Measurements from ENCODE around the gene EMC10. TPM values are rescaled to one million over a fixed set of nuclear protein-coding genes. Genes with fewer than 3 reads are reported as not detected.

EMC10 gene
- total RNA-seq, 2 experiments from 2014 or later = 28.7 to 31.2 TPM

GRCh38 chr19:50476907-50477238 is 566 bp downstream of the EMC10 start:
- Mint-ChIP-seq H3K4me1 (ENCODE audit: low read depth) (peaks cover 23% of the 10 kb centered on the region), H3K27ac (peak overlapping the region; percentile 93), H3K9me3 (no peaks in the 10 kb centered on the region), H3K4me3 (peak overlapping the region; percentile 99), H3K36me3 (ENCODE audit: low read depth) (peaks cover 25% of the 10 kb centered on the region), H3K27me3 (no peaks in the 10 kb centered on the region)
- intact Hi-C loops (cut with micrococcal nuclease) = loop anchor here (2.0 kb wide), 1 partner anchor 34 kb away; the partner anchor contains the start of gene JOSD2
- ATAC-seq = no peak
- no peak for DNase-seq
- POLR2A ChIA-PET = interaction anchor here (1.1 to 1.7 kb wide), 3 partner anchors 35 to 120 kb away, joined by 3 to 5 read pairs (median 4); partner anchors contain the start of gene POLD1
- CTCF ChIA-PET = interaction anchor here (1.0 kb wide), 1 partner anchor 119 kb away, joined by 3 read pairs; no protein-coding TSS in a partner anchor
- no peak for TF ChIP-seq CTCF (IDR thresholded peaks at IDR 0.05)

- no peak for TF ChIP-seq CTCF (IDR thresholded peaks at IDR 0.05)
- POLR2A ChIA-PET = interaction anchor here (1.1 kb wide), 1 partner anchor 121 kb away, joined by 4 read pairs; no protein-coding TSS in a partner anchor
- DNase-seq (no peak), ATAC-seq (no peak)
- no peaks in the 10 kb centered on the region for H3K27me3 Mint-ChIP-seq
- peaks cover 25% of the 10 kb centered on the region for H3K36me3 Mint-ChIP-seq (ENCODE audit: low read depth)
- H3K27ac Mint-ChIP-seq = peak overlapping the region; percentile 44
- no peaks in the 10 kb centered on the region for H3K9me3 Mint-ChIP-seq
- intact Hi-C loops (cut with micrococcal nuclease) = loop anchor here (2.0 kb wide), 1 partner anchor 33 kb away; the partner anchor contains the start of gene JOSD2
- H3K4me1 Mint-ChIP-seq (ENCODE audit: low read depth) = peaks cover 23% of the 10 kb centered on the region
- CTCF ChIA-PET = interaction anchor here (1.0 to 1.7 kb wide), 5 partner anchors 9 to 121 kb away, joined by 3 to 6 read pairs (median 5); no protein-coding TSS in a partner anchor
- peak overlapping the region; percentile 99 for H3K4me3 Mint-ChIP-seq
Observed at GRCh38 chr19:50477751-50478515, 1.6 kb downstream of the EMC10 start.

- no peak for ATAC-seq
- intact Hi-C loops (cut with micrococcal nuclease) = no loop called here
- H3K9me3 Mint-ChIP-seq = no peaks in the 10 kb centered on the region
- ChIA-PET CTCF (interaction anchor here (1.2 to 1.7 kb wide), 6 partner anchors 8 to 122 kb away, joined by 3 to 8 read pairs (median 6); no protein-coding TSS in a partner anchor), POLR2A (interaction anchor here (0.9 to 1.1 kb wide), 2 partner anchors 31 to 32 kb away, joined by 5 to 9 read pairs; partner anchors contain the start of gene JOSD2)
- peaks cover 28% of the 10 kb centered on the region for H3K36me3 Mint-ChIP-seq (ENCODE audit: low read depth)
- H3K4me1 Mint-ChIP-seq (ENCODE audit: low read depth) = peaks cover 23% of the 10 kb centered on the region
- H3K4me3 Mint-ChIP-seq = no peak overlapping the region
- H3K27me3 Mint-ChIP-seq = no peaks in the 10 kb centered on the region
- DNase-seq = peak; percentile 32
- H3K27ac Mint-ChIP-seq = no peak overlapping the region
- no peak for TF ChIP-seq CTCF (IDR thresholded peaks at IDR 0.05)
Observed at GRCh38 chr19:50478901-50479715, 2.8 kb downstream of the EMC10 start.

GRCh38 chr19:50479761-50480251 is 3.5 kb downstream of the EMC10 start:
- H3K36me3 Mint-ChIP-seq (ENCODE audit: low read depth) = peaks cover 28% of the 10 kb centered on the region
- peaks cover 23% of the 10 kb centered on the region for H3K4me1 Mint-ChIP-seq (ENCODE audit: low read depth)
- no peaks in the 10 kb centered on the region for H3K9me3 Mint-ChIP-seq
- CTCF ChIA-PET = interaction anchor here (1.2 to 1.7 kb wide), 3 partner anchors 14 to 123 kb away, joined by 3 to 8 read pairs (median 6); no protein-coding TSS in a partner anchor
- no peak for TF ChIP-seq CTCF (IDR thresholded peaks at IDR 0.05)
- DNase-seq = no peak
- H3K27me3 Mint-ChIP-seq = no peaks in the 10 kb centered on the region
- POLR2A ChIA-PET = interaction anchor here (0.9 kb wide), 1 partner anchor 32 kb away, joined by 5 read pairs; no protein-coding TSS in a partner anchor
- intact Hi-C loops (cut with micrococcal nuclease) = no loop called here
- H3K27ac Mint-ChIP-seq = no peak overlapping the region
- ATAC-seq = no peak
- H3K4me3 Mint-ChIP-seq = no peak overlapping the region
